Effector CD8-positive, alpha-beta T cell (primary cell): ENCODE results near the gene LRRC37A3.
"Not testable (repeated sequence)": the region's sequence is repeated elsewhere in the genome, so short reads cannot be mapped to it uniquely, and the experiment has no call there.

Experiments
- DNase-seq: peaks from one replicate; lab custom pipeline; 2025; lab: John Stamatoyannopoulos, UW

Gene LRRC37A3

DNA sequence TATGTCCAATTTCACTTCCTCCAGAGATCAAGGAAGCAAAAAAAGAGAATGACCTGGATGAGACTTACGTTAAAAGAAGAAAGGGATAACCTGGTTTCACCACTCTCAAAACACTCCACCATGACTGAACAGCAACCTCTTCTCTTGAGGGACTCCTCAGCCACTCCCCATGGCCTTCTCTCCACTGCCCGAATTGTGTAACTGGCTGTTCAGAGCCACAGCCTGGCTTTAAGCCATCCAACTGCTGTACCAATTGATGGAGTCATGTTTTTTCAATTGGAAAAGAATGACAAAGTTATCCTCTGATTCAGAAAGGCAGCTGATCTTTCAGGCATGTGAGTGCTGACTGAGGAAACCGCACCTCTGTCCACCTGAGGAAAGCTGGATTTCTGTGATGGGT is 85.2 kb downstream of the LRRC37A3 start:
- DNase-seq, result not testable (repeated sequence)

DNA sequence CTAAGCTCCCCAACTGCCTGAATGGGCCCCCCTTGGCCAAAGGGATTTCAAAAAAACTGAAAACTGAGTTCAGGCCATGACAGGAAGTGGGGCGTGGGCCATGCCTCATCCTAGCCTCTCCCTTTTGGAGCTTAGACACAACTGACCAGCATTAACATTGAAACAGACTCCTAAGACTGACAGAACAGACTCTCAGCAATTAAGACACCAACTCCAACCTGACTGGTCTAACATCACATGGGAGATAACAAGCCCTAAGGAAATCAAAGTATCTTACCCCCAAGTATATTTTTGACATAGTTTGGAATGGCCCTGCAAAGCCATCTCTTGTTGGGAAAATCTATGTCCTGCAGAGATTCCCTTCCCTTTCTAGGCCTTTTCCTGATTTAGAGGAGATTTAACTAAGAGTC is 88.6 kb downstream of the LRRC37A3 start:
- DNase-seq, result not testable (repeated sequence)

DNA sequence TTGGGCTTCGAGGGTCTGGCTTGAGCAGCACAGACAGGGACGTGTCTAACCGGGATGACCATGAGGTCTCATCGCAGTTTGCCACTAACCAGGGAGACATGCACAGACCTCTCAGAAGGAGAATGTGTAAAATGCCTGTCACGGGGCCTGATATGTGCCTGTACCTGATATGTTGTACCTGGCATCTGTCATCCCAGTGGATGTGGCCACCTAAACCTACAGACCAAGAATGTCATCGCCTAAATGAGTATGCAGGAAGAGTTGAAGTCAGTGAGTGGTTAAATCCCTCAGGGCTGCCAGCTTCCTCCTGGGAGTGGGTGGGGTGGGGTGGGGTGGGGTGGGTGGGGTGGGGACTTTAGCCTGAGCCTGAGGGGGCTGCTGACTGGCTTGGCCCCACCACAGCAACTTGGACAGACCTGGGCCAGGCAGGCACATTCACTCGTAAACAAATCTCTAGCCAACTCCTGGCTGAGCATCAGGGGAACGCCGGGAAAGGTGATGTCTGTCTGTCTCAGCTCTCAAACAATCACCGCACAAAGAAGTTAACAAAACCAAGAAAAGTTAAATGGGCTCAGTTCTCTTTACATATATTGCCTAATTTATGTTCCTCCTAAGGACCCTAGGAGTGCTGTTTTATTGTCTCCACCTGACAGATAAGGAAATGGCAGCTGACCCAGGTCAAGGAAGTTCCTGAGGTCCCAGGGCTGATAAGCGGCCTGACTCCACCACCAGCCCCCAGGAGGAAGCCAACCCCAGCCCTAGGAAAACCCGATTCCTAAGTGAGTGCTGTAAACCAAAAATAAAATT is 89.3 kb downstream of the LRRC37A3 start:
- DNase-seq, result not testable (repeated sequence)

DNA sequence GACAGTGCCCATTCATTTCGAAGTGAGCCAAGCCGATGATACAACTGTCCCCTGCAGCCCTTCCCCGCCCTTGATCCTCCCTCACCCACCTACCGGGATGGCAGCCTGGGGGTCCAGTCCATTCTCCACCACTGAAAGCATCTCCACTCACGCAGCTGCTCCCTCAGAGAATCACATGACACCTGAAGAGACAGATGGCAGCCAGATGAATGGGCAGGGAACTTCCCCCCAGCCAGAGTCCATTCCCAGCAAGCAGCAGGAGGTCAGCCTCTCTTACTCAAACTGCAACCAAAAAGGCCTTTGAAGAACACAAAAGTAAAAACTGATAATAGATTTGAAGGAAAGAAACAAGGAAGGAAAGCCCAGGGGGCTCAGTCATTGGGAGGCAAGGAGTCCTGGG is 90.2 kb downstream of the LRRC37A3 start:
- DNase-seq, result not testable (repeated sequence)

DNA sequence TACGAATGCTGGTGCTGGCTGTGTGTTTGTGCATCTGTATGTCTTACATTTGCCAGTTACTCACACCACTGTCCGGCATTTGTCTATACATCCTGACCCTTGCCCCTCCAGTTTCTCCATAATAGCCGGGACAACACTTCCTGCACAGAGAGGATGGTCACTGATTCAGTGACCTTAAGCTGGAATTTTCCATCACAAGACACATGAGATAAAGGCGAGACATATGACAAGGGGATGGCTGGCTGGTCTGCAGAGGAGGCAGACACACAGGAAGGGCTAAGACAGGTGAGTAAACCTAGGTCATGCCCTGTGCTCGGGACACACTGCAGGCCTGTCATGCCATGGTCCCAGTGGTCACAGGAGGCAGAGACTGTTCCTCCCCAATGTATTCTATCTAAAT is 100.4 kb downstream of the LRRC37A3 start:
- DNase-seq, result not testable (repeated sequence)

DNA sequence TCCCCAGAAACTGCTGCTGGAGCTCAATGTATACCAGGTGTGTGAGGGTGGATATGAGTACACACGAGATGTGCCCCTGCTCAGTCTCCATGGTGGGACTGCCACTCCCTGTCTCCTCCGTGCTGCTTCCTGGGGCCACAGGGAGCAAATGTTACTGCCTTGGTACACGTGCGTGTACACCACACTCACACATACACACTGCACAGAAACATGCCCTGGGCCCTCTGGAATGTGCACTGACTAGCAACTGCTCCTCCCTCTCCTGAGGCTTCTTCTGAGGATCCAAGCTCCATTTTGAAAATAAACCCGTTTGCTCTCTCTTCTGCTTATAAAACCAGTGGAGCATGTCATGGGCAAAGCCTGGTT is 103.5 kb downstream of the LRRC37A3 start:
- DNase-seq, result not testable (repeated sequence)

DNA sequence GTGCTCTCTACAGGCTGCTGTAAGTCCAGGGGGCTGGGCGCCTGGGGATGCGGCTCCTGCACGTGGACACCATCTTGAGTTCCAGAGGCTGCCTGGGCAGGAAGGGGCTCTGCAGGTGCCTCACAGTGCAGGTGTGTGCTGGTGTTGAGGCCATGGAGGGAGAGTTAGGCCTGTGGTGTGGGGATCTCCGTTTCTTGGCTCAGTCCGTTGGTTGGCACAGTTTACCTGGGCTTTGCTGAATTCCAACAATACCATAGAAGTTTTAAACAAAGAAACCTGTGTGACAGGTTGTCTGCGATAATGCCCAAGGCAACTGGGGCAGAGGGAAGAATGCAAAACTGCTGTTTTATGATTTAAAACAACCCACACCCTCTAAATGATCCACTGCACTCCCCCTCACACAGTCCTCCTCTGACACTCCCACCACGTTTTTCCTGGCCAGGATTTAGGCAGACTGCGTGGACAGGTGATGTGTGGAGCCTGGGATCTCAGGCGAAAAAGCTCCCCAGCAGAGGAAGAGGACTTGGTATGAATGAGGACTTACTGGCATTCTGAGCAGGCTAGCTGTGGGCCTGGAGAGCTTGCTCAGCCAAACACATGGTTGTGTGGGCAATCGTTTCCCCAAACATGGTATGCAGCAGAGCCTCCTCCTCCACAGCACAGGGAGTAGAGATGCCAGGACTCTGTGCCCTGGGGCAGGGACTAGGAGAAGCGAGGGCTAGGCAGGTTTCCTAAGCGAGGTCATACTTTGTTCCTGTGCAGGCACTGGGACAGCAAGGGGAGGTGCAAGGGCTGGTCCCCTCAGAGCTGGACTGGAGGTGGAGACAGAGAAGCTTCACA is 104.1 kb downstream of the LRRC37A3 start:
- not testable (repeated sequence) for DNase-seq

DNA sequence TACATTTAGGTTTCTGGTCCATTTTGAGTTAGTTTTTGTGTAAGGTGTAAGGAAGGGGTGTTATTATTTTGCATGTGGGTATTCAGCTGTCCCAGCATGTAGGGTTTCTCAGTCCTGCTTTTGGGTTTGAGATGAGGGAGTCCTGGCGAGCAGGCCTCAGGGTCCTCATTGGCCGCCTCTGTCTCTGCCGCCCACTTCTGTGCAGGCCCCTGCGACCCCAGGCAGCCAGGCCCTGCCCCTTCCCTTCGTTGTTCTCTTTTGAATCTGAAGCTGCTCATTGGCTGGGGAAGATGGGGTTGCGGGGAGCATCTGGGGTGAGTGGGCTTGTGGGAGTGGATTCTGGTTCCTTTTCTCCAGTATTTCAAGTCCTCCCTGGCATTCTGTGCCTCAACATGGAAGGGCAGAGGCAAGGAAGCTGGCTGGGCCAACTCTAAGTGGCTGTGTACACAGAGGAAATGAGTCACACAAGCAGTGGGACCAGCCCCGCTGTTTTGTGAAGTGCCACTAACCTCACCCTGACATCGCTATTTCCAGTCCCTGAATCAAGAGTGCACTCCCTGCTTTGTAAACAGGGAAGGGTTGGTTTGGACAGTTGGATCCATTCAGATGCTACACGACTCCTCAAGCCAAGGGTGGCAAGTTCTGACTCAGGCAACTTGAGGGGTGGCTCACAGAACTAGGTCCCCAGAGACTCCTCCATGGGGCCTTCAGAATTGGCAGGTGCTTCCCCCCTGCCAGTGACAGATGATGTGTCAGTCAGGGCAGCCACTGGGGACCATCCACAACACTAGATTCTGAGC is 110.9 kb downstream of the LRRC37A3 start:
- not testable (repeated sequence) for DNase-seq
